Central memory CD8-positive, alpha-beta T cell (primary cell): ENCODE data around the gene RPS15.
"Not testable (repeated sequence)": the region's sequence is repeated elsewhere in the genome, so short reads cannot be mapped to it uniquely, and the experiment has no call there.

Experiments
- ATAC-seq: fragments of 150-1000 bp; cut with Tn5 transposase; replicated peaks from 2 replicates; pipeline ENCODE4 v1.10.0; 2022; ENCODE audit warnings: mild to moderate bottlenecking, moderate FRiP score, moderate number of reproducible peaks; ENCODE audit not compliant: poor library complexity, severe bottlenecking; ENCODE audit errors: extremely low read depth
- DNase-seq, 2 donors: peaks; one replicate each; pipeline ENCODE4 v3.0.0; 2021; ENCODE audit warnings: low spot score in 2 of 2
- H3K27ac Mint-ChIP-seq: one replicate; pipeline ENCODE4 v1.8.0; 2022; ENCODE audit warnings: low read depth, mild to moderate bottlenecking, moderate library complexity, mixed read lengths
- H3K27me3 Mint-ChIP-seq: one replicate; pipeline ENCODE4 v1.8.0; 2022; ENCODE audit warnings: mixed read lengths
- H3K36me3 Mint-ChIP-seq: one replicate; pipeline ENCODE4 v1.8.0; 2022; ENCODE audit warnings: mild to moderate bottlenecking, moderate library complexity, mixed read lengths; ENCODE audit not compliant: insufficient read depth
- H3K4me1 Mint-ChIP-seq: one replicate; pipeline ENCODE4 v1.8.0; 2022; ENCODE audit warnings: mixed read lengths
- H3K4me3 Mint-ChIP-seq: one replicate; pipeline ENCODE4 v1.8.0; 2022; ENCODE audit warnings: mild to moderate bottlenecking, moderate library complexity, mixed read lengths
- H3K9me3 Mint-ChIP-seq: one replicate; pipeline ENCODE4 v1.8.0; 2022; ENCODE audit warnings: mixed read lengths

Gene RPS15

DNA sequence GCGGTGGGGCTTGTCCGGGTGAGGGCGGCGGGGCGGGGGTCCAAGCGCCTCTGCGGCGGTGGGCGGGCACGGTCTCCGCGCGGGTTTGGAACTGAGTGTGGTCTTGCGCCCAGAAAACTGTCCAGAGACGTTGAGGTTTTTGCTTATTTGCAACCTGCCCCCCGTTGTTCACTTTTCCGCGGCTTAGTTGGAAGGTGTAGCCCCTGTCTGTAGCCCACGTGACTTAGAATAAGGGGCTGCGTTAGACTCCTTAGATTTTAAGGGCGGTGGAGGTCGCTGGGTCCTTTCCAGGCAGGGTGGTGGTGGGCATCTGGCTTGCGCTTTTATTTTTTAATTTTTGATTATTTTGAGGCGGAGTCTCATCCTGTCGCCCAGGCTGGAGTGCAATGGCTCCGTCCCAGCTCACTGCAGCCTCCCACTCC lies 748 bp downstream of the RPS15 start:
- no peaks in the 10 kb centered on the region for H3K27me3 Mint-ChIP-seq
- H3K36me3 Mint-ChIP-seq = peaks cover 61% of the 10 kb centered on the region
- ATAC-seq = no peak

DNA sequence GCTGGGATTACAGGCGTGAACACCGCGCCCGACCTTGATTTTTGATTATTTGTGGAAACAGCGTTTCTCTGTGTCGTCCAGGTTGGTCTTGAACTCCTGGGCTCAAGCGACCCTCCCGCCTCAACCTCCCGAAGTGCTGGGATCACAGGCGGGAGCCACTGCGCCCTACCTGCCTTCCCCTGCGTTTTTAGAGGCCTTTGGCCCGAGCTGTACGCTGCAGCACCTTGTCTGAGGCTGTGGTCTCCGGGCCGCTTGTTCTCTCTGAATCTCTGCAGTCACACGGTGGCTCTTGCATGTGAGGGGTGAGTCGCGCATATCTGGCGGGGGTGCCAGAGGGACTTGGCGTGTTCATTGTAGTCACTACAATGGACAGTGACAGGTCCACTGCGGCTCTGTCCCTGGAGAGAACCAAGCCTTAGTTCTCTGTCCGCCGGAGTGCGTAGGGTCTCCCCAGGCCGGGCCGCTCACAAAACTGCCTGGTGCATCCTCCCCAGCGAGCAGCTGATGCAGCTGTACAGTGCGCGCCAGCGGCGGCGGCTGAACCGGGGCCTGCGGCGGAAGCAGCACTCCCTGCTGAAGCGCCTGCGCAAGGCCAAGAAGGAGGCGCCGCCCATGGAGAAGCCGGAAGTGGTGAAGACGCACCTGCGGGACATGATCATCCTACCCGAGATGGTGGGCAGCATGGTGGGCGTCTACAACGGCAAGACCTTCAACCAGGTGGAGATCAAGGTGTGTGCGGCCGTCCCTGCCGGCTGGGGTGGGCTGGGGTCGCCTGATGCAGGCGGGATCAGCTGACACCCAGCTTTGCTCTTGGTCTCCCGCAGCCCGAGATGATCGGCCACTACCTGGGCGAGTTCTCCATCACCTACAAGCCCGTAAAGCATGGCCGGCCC lies 1.6 kb downstream of the RPS15 start:
- H3K27me3 Mint-ChIP-seq, H3K9me3 Mint-ChIP-seq, ATAC-seq: not testable (repeated sequence)
- peak overlapping the region; percentile 99 for H3K27ac Mint-ChIP-seq
- DNase-seq = peak in 1 of 2 donors; percentile 27
- peaks cover 20% of the 10 kb centered on the region for H3K4me1 Mint-ChIP-seq
- peaks cover 63% of the 10 kb centered on the region for H3K36me3 Mint-ChIP-seq
- H3K4me3 Mint-ChIP-seq = peak overlapping the region; percentile 98

More for the DNA sequence above, 748 bp downstream of the RPS15 start:
- Mint-ChIP-seq H3K27ac (peak overlapping the region; percentile 99), H3K4me1 (peaks cover 17% of the 10 kb centered on the region), H3K4me3 (peak overlapping the region; percentile 98), H3K9me3 (no peaks in the 10 kb centered on the region)
- DNase-seq = no peak

DNA sequence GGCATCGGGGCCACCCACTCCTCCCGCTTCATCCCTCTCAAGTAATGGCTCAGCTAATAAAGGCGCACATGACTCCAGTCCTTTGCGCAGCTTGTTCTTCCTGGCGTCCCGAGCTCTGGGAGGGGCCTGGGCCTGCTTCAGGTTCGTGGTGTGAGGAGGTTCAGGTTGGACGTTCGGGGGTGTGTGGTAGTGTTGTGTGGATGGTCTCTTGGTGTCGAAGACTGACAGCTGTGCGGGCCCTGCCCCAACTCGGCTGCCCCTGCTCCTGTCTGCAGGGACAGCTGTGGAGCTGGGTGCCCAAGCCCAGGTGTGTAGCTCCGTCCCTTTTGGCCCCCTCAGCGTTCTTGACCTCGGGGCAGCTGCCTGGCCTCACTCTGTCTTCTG lies 2.2 kb downstream of the RPS15 start:
- no peak for DNase-seq
- Mint-ChIP-seq H3K27me3 (no peaks in the 10 kb centered on the region), H3K36me3 (peaks cover 64% of the 10 kb centered on the region), H3K4me3 (peak overlapping the region; percentile 98), H3K27ac (peak overlapping the region; percentile 99), H3K4me1 (peaks cover 25% of the 10 kb centered on the region), H3K9me3 (no peaks in the 10 kb centered on the region)
- no peak for ATAC-seq

DNA sequence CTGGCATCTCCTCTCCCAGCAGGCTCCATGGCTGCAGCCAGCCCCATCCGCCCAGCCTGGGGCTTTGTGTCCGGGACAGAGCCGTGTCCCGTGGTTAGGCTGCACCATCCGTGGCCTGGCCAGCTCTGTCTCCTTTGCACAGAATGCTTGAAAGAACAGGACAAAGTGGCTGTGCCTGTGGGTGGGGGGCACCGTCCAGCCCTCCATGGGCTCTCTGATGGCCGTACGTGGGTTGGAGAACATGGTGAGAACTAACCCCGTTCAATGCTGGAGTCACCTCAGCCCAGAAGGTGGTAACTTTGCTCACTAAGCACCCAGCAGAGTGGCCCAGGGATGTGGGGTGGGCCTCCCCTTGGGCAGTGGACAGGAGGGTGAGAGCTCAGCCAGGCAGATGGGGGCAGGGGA lies 2.8 kb downstream of the RPS15 start:
- peak overlapping the region; percentile 99 for H3K27ac Mint-ChIP-seq
- H3K4me1 Mint-ChIP-seq = peaks cover 28% of the 10 kb centered on the region
- H3K9me3 Mint-ChIP-seq = no peaks in the 10 kb centered on the region
- DNase-seq (no peak), ATAC-seq (no peak)
- peaks cover 62% of the 10 kb centered on the region for H3K36me3 Mint-ChIP-seq
- peak overlapping the region; percentile 98 for H3K4me3 Mint-ChIP-seq
- no peaks in the 10 kb centered on the region for H3K27me3 Mint-ChIP-seq

DNA sequence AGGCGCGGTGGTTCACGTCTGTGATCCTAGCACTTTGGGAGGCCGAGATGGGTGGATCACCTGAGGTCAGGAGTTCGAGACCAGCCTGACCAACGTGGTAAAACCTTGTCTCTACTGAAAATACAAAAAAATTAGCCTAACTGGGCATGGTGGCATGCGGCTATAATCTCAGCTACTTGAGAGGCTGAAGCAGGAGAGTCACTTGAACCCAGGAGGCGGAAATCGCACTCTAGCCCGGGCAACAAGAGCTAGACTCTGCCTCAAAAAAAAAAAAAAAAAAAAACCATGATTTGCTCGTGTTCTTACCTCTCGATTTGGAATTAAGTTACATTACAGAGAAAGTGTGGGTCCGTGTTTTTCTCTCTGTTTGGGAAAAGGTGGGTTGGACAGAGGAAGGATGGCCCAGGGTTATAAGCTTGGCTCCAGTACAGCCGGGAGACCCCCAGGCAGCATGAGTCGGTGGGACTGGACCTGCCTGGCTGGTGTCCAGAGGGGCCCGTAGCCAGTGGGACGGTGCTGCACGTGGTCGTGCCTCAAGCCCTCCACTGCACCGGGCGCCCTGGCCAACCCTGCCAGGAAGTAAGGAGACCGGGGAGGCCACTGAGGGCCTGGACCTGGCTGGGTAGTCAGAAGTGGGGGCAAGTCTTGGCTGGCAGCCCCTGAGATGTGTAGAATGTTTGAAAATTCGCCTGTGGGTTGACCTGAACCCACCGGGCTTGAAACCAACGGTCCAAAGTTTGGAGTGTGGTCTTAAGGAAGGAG lies 3.7 kb downstream of the RPS15 start:
- peak overlapping the region; percentile 98 for H3K4me3 Mint-ChIP-seq
- no peak overlapping the region for H3K27ac Mint-ChIP-seq

DNA sequence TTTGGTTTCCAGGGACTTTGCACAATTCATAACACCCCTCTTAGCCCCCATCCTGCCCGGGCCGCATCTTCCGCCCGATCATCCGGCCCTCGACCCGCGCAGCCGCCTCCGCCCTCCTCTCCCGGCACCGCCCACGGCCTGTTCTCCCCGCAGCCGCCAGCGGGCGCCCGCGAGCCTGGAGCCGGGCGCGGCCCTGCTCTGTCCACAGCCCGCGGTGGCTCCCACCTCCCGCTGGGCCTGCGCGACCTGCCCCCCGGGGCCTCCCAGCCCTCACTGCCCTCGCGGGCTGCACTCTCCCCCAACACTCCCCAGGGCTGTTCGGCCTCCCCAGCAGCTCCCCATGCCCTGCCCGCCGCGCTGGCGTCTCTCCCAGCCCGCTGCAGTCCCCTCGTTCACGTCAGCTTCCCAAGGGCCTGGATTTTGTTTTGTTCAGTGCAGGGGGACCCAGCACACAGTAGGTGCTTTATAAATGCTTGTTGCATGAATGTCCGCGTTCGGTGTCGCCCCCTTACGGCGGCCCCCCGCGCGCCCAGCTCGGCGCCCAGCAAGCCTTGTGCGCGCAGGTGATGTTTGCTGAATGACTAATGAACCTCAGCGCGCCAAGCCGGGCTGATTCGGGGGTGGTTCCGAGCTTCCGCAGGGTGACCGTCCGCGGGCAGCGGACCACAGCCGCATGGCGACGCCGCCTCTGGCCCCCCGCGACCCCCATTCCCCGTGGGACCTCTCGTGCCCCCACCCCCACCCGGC lies 7.2 kb downstream of the RPS15 start:
- DNase-seq = peak; percentile 62 to 74
- peak overlapping the region; percentile 55 for H3K27ac Mint-ChIP-seq

More for the DNA sequence above, 3.7 kb downstream of the RPS15 start:
- Mint-ChIP-seq H3K27me3 (peaks cover under 1% of the 10 kb centered on the region), H3K36me3 (peaks cover 59% of the 10 kb centered on the region), H3K4me1 (peaks cover 28% of the 10 kb centered on the region), H3K9me3 (no peaks in the 10 kb centered on the region)
- ATAC-seq = no peak
- DNase-seq = no peak

DNA sequence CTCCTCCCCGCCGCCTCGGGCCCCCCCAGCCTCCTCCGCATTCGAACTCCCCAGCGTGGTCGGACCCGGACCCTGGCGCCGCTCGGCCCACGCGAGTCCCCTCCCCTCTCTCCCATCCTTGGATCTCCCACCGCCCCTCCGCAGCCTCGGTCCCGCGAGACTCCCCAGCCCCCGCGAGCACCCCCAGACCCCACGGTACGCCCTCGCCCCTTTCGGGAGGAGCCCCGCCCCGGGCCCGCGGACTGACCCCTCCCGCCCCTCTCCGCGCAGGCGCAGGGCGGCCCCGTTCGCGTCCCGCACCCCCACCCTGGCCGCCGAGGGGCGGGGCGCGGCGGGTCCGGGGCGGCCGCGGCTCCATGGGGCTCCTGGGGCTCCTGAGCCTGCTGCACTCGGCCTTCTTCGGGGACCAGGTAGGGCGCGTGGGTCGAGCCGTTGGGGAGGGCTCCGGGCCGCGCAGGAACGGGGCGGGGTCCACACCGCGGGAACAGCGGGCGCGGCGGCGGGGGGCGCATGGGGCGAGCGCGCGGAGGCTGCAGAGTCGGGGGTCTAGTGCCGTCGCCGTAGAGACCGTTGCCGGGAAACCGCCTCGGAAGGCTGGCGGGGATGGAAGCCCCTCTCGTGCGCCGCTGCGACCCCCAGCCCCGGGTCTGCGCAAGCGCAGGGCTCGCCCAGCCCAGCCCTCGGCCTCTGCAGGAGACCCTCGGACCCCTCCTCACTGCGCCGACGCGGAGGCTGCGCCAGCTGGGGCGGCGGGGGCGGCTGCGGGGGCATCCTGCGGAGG lies 7.9 kb downstream of the RPS15 start:
- Mint-ChIP-seq H3K36me3 (peaks cover 40% of the 10 kb centered on the region), H3K4me1 (peaks cover 24% of the 10 kb centered on the region), H3K27me3 (peaks cover 39% of the 10 kb centered on the region), H3K27ac (no peak overlapping the region), H3K9me3 (no peaks in the 10 kb centered on the region), H3K4me3 (peak overlapping the region; percentile 43)
- DNase-seq = no peak
- no peak for ATAC-seq

More for the DNA sequence above, 7.2 kb downstream of the RPS15 start:
- no peaks in the 10 kb centered on the region for H3K9me3 Mint-ChIP-seq
- H3K36me3 Mint-ChIP-seq = peaks cover 48% of the 10 kb centered on the region
- H3K4me1 Mint-ChIP-seq = peaks cover 21% of the 10 kb centered on the region
- peak; percentile 85 for ATAC-seq
- H3K27me3 Mint-ChIP-seq = peaks cover 31% of the 10 kb centered on the region
- peak overlapping the region; percentile 70 for H3K4me3 Mint-ChIP-seq

DNA sequence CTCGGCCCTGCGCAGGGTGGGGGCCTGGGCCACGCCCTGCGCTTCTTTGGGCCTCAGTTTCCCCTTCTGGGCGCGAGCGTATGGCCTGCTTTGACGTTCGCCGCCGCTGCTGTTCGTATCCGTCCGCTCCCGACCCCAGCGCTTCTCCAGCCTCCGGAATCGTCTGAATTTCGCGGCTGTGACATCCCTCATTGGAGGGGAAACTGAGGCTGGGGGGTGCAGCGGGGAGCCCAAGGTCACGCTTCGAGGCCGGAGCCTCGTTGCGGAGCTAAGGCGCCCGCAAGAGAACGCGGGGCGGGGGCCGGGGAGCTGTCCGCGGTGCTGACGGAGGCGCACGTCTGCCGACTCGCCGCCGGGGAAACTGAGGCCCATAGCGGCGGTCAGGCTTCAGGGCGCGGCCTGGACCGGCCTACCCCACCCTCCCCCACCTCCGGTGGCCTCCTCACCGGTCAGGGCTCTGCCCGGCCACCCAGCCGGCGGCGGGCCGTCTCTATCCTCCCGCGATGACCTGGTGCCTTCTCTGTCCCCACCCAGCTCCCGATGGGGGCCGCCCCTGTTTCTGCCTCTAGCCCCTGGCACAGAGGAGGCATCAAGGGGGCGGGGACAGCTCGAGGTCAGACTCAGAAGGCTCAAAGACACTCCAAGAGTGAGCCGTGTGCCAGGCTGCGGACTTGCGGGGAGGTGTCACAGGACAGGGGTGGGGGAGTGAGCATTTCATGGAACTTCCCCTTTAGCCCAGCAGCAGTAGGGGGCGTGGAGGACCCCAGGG lies 8.7 kb downstream of the RPS15 start:
- peaks cover 46% of the 10 kb centered on the region for H3K27me3 Mint-ChIP-seq
- no peak overlapping the region for H3K27ac Mint-ChIP-seq
- peaks cover 33% of the 10 kb centered on the region for H3K36me3 Mint-ChIP-seq
- H3K4me3 Mint-ChIP-seq = peak overlapping the region; percentile 43
- no peaks in the 10 kb centered on the region for H3K9me3 Mint-ChIP-seq
- no peak for DNase-seq
- ATAC-seq = no peak
- peaks cover 23% of the 10 kb centered on the region for H3K4me1 Mint-ChIP-seq

DNA sequence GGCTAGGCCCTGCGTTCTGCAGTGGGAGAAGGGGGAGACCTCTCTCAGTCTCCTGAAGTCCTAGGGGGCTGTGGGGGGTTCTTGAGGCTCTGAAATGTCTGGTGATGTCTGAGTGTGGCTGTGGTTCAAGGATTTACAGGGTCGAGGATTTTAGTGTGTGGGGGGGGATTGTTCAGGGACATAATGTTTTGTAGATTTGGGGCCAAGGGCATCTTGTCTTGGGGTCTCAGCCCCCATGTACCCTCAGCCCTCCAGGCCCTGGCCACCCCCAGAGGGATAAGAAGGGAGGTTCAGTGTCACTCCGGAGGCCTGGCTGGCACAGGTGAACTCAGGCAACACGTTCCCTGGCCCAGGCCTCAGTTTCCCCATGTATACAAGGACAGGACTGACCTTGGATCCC lies 9.3 kb downstream of the RPS15 start:
- peaks cover 52% of the 10 kb centered on the region for H3K27me3 Mint-ChIP-seq
- ATAC-seq (no peak), DNase-seq (no peak)
- H3K4me3 Mint-ChIP-seq = peak overlapping the region; percentile 43
- H3K27ac Mint-ChIP-seq = no peak overlapping the region
- peaks cover 23% of the 10 kb centered on the region for H3K4me1 Mint-ChIP-seq
- H3K9me3 Mint-ChIP-seq = no peaks in the 10 kb centered on the region
- H3K36me3 Mint-ChIP-seq = peaks cover 27% of the 10 kb centered on the region

DNA sequence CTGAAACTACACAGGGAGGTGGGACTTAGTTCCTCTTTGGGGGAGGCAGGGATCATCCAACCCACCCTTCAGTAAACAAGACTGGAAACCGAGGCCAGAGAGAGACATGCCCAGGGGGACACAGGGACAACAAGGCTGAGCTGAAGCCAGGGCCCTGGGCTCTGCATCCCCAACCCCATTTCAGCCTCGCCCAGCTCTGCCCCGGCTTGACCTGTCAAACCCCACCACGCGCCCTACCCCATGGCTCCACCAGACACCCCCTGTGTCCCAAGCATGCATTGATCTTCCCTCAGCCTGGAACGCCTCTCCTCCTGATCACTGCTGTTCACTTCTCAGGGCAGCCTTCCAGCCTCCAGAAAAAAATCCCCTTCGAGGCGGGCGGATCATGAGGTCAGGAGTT lies 9.7 kb downstream of the RPS15 start:
- Mint-ChIP-seq H3K9me3 (no peaks in the 10 kb centered on the region), H3K27ac (no peak overlapping the region), H3K36me3 (peaks cover 22% of the 10 kb centered on the region), H3K4me3 (peak overlapping the region; percentile 43), H3K27me3 (peaks cover 56% of the 10 kb centered on the region), H3K4me1 (peaks cover 23% of the 10 kb centered on the region)
- DNase-seq = no peak
- ATAC-seq = no peak
